ENCODE data around the gene SMARCAD1.

- TF ChIP-seq PREB (CRISPR knock-in tag; IDR thresholded peaks at IDR 0.05): no peak
- TF ChIP-seq BRF2 (IDR thresholded peaks at IDR 0.05; ENCODE audit: borderline replicate concordance, insufficient read depth, insufficient read length): no peak
- TF ChIP-seq CTCF (IDR thresholded peaks at IDR 0.05 in 2 of 3, conservative IDR thresholded peaks at IDR 0.05 in 1 of 3; ENCODE audit: insufficient read depth in 2 of 3, low read depth in 1 of 3, low read length in 3 of 3): no peak
- no peak for TF ChIP-seq HDGF (IDR thresholded peaks at IDR 0.05)
- TF ChIP-seq MYNN (IDR thresholded peaks at IDR 0.05): no peak
- no peak for TF ChIP-seq MYNN (CRISPR knock-in tag; IDR thresholded peaks at IDR 0.05)
- no peak for TF ChIP-seq POLR3A (IDR thresholded peaks at IDR 0.05; ENCODE audit: borderline replicate concordance, extremely low read depth, insufficient read depth, insufficient read length)
These were observed 42.4 kb upstream of the SMARCAD1 start for GRCh38 chr4:94165256-94165655.

Measured in K562 (cell line).